ENCODE measurements around the gene DBN1. TPM values are rescaled to one million over a fixed set of nuclear protein-coding genes. Genes with fewer than 3 reads are reported as not detected.

DBN1 gene
- total and polyA plus RNA-seq, 9 of the 15 experiments (the other 6 are each of a cell fraction or from before 2014, with no cell fraction given) = 0.25 to 87.2 (median 27.9) TPM

DNA sequence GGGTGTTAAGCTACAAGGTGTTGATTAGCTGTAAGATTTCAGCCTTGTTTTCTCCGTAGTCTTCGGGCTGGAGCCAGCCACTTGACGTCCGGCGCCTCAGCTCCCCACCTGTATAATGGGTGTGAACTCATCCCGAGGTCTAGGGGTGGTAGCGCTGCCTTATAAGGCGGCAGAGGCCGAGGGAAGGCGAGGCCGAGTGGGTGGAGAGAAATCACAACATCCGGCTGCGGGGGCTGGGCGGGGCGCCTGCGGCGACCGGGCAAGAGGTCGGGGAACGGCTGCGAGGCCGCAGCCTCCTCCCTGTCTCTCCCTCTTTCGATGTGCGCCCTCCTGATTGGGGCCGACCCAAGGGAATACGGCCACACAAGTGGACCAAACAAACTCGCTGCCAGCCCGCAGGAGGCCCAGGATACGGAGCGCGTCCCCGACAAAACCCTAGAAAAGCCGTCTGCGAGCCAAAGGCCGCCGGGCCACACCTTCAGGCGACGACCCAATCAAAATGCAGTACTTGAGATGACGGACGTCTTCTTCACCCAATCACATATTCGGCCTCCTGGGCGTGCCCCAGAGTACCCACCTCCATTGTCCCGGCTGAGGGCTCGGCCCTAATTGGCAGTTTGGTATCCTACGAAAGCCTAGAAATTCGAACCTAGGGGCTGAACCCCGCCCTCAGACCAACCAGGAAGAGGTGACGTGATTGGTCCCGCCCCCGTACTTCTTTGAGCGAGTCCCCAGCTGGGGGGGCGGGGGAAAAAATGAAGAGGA lies 47.5 kb downstream of the DBN1 start (continued):
- TF ChIP-seq E2F8 (IDR thresholded peaks at IDR 0.05; ENCODE audit: low read depth, partially characterized antibody) = no peak
- TF ChIP-seq SRSF9 (IDR thresholded peaks at IDR 0.05; ENCODE audit: borderline replicate concordance, low read depth, low read length) = no peak
- TF ChIP-seq, protein P1, sequence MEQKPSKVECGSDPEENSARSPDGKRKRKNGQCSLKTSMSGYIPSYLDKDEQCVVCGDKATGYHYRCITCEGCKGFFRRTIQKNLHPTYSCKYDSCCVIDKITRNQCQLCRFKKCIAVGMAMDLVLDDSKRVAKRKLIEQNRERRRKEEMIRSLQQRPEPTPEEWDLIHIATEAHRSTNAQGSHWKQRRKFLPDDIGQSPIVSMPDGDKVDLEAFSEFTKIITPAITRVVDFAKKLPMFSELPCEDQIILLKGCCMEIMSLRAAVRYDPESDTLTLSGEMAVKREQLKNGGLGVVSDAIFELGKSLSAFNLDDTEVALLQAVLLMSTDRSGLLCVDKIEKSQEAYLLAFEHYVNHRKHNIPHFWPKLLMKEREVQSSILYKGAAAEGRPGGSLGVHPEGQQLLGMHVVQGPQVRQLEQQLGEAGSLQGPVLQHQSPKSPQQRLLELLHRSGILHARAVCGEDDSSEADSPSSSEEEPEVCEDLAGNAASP (IDR thresholded peaks at IDR 0.05) = no peak
- TF ChIP-seq, protein P2, sequence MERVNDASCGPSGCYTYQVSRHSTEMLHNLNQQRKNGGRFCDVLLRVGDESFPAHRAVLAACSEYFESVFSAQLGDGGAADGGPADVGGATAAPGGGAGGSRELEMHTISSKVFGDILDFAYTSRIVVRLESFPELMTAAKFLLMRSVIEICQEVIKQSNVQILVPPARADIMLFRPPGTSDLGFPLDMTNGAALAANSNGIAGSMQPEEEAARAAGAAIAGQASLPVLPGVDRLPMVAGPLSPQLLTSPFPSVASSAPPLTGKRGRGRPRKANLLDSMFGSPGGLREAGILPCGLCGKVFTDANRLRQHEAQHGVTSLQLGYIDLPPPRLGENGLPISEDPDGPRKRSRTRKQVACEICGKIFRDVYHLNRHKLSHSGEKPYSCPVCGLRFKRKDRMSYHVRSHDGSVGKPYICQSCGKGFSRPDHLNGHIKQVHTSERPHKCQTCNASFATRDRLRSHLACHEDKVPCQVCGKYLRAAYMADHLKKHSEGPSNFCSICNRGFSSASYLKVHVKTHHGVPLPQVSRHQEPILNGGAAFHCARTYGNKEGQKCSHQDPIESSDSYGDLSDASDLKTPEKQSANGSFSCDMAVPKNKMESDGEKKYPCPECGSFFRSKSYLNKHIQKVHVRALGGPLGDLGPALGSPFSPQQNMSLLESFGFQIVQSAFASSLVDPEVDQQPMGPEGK (CRISPR knock-in tag; IDR thresholded peaks at IDR 0.05; ENCODE audit: borderline replicate concordance) = no peak
- TF ChIP-seq, protein P3, sequence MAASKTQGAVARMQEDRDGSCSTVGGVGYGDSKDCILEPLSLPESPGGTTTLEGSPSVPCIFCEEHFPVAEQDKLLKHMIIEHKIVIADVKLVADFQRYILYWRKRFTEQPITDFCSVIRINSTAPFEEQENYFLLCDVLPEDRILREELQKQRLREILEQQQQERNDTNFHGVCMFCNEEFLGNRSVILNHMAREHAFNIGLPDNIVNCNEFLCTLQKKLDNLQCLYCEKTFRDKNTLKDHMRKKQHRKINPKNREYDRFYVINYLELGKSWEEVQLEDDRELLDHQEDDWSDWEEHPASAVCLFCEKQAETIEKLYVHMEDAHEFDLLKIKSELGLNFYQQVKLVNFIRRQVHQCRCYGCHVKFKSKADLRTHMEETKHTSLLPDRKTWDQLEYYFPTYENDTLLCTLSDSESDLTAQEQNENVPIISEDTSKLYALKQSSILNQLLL (CRISPR knock-in tag; IDR thresholded peaks at IDR 0.05; ENCODE audit: borderline replicate concordance) = no peak
- TF ChIP-seq, protein P4, sequence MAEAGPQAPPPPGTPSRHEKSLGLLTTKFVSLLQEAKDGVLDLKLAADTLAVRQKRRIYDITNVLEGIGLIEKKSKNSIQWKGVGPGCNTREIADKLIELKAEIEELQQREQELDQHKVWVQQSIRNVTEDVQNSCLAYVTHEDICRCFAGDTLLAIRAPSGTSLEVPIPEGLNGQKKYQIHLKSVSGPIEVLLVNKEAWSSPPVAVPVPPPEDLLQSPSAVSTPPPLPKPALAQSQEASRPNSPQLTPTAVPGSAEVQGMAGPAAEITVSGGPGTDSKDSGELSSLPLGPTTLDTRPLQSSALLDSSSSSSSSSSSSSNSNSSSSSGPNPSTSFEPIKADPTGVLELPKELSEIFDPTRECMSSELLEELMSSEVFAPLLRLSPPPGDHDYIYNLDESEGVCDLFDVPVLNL (CRISPR knock-in tag; IDR thresholded peaks at IDR 0.05; ENCODE audit: low read depth) = no peak
- TF ChIP-seq, protein P5, sequence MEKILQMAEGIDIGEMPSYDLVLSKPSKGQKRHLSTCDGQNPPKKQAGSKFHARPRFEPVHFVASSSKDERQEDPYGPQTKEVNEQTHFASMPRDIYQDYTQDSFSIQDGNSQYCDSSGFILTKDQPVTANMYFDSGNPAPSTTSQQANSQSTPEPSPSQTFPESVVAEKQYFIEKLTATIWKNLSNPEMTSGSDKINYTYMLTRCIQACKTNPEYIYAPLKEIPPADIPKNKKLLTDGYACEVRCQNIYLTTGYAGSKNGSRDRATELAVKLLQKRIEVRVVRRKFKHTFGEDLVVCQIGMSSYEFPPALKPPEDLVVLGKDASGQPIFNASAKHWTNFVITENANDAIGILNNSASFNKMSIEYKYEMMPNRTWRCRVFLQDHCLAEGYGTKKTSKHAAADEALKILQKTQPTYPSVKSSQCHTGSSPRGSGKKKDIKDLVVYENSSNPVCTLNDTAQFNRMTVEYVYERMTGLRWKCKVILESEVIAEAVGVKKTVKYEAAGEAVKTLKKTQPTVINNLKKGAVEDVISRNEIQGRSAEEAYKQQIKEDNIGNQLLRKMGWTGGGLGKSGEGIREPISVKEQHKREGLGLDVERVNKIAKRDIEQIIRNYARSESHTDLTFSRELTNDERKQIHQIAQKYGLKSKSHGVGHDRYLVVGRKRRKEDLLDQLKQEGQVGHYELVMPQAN (IDR thresholded peaks at IDR 0.05; ENCODE audit: borderline replicate concordance) = no peak
- no peak for TF ChIP-seq ZKSCAN3 (CRISPR knock-in tag; IDR thresholded peaks at IDR 0.05)
- 0 out of 2 replicates have a peak, but pooled peaks have one; percentile 17 for TF ChIP-seq EP300 (IDR thresholded peaks at IDR 0.05; ENCODE audit: low read length)
- no peak for TF ChIP-seq NCOR1 (IDR thresholded peaks at IDR 0.05)
- no peak for TF ChIP-seq KAT8 (IDR thresholded peaks at IDR 0.05; ENCODE audit: low read depth)
- TF ChIP-seq NR2C1 (IDR thresholded peaks at IDR 0.05) = no peak; the same call in 1 of the 2 replicates
- no peak for TF ChIP-seq NR2C1 (tag; IDR thresholded peaks at IDR 0.05)
- TF ChIP-seq, protein P6, sequence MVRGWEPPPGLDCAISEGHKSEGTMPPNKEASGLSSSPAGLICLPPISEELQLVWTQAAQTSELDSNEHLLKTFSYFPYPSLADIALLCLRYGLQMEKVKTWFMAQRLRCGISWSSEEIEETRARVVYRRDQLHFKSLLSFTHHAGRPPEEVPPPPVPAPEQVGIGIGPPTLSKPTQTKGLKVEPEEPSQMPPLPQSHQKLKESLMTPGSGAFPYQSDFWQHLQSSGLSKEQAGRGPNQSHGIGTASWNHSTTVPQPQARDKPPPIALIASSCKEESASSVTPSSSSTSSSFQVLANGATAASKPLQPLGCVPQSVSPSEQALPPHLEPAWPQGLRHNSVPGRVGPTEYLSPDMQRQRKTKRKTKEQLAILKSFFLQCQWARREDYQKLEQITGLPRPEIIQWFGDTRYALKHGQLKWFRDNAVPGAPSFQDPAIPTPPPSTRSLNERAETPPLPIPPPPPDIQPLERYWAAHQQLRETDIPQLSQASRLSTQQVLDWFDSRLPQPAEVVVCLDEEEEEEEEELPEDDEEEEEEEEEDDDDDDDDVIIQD (CRISPR knock-in tag; IDR thresholded peaks at IDR 0.05) = no peak

All from K562 (cell line).